Astrocyte (in vitro differentiated cells and primary cell): Measurements from ENCODE around the gene DLGAP3.

Experiments used
- EZH2 ChIP-seq: IDR thresholded peaks from 2 replicates; pipeline ENCODE4 v1.6.1; 2012; ENCODE audit warnings: mild to moderate bottlenecking, low read length, inconsistent platforms; ENCODE audit not compliant: insufficient read depth
- TF ChIP-seq, protein P1 (sequence below): IDR thresholded peaks from 2 replicates; pipeline ENCODE4 v1.5.1; 2011; ENCODE audit warnings: low read depth, mild to moderate bottlenecking, inconsistent platforms, low read length, moderate library complexity; ENCODE audit not compliant: insufficient read depth

DNA sequence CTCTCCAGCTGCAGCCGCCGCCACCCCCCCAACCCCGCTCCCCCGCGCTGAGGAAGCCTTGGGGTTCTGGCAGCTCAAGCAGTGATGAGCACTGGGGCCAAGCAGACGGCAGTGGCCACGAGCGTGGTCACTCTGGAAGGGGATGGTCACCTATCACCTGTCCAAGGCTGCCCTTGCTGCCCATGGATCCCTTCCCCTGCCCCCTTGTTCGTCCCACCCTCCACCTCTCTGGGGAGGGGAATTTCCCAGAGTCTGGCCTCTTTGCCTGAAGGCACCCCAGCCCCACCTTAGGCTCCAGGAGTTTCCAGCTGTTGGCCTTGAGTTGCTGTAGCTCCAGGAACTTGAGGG, 62.7 kb downstream of the DLGAP3 start:
- TF ChIP-seq, protein P1, sequence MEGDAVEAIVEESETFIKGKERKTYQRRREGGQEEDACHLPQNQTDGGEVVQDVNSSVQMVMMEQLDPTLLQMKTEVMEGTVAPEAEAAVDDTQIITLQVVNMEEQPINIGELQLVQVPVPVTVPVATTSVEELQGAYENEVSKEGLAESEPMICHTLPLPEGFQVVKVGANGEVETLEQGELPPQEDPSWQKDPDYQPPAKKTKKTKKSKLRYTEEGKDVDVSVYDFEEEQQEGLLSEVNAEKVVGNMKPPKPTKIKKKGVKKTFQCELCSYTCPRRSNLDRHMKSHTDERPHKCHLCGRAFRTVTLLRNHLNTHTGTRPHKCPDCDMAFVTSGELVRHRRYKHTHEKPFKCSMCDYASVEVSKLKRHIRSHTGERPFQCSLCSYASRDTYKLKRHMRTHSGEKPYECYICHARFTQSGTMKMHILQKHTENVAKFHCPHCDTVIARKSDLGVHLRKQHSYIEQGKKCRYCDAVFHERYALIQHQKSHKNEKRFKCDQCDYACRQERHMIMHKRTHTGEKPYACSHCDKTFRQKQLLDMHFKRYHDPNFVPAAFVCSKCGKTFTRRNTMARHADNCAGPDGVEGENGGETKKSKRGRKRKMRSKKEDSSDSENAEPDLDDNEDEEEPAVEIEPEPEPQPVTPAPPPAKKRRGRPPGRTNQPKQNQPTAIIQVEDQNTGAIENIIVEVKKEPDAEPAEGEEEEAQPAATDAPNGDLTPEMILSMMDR, result no peak
- no peak for TF ChIP-seq EZH2
